OCI-LY7 (cell line): ENCODE results near the gene TNFRSF1A. TPM values are rescaled to one million over a fixed set of nuclear protein-coding genes. Genes with fewer than 3 reads are reported as not detected.

Source experiments
- BruUV-seq: library from RNA; stranded (reverse); fragments of 400-500 nt; replicated peaks from 2 replicates; lab custom pipeline; 2021; lab: Mats Ljungman, UMichigan
- CTCF ChIA-PET: fragments of 300-600 bp; sonication (Branson Sonifier 250); formaldehyde crosslinking; loops from one replicate; lab custom pipeline; 2022; ENCODE audit warnings: antibody characterized with exemption; ENCODE audit not compliant: unreplicated experiment; lab: Charles Lee
- POLR2A ChIA-PET: fragments of 300-600 bp; sonication (Branson Sonifier 250); formaldehyde crosslinking; loops from one replicate; lab custom pipeline; 2022; ENCODE audit warnings: antibody characterized with exemption; lab: Charles Lee
- DNase-seq: peaks from one replicate; pipeline ENCODE4 v3.0.0-alpha.2; 2015; ENCODE audit warnings: low spot score
- H2AFZ ChIP-seq: fragments of 200-600 bp; sonication (generic), shearing (Covaris generic); 2 replicates; pipeline ENCODE4 v1.6.1; 2014; ENCODE audit warnings: mild to moderate bottlenecking, antibody characterized with exemption, low read length, moderate library complexity
- H3K27ac ChIP-seq: fragments of 200-600 bp; sonication (generic); 2 replicates; pipeline ENCODE4 v1.5.1; 2014; ENCODE audit warnings: mixed run types, low read depth, mild to moderate bottlenecking, moderate library complexity, low read length, inconsistent platforms; ENCODE audit not compliant: poor library complexity, severe bottlenecking
- H3K36me3 ChIP-seq: fragments of 200-600 bp; sonication (generic); 2 replicates; pipeline ENCODE4 v1.6.1; 2014; ENCODE audit warnings: mild to moderate bottlenecking, antibody characterized with exemption, low read length, moderate library complexity, mixed read lengths; ENCODE audit not compliant: insufficient read depth
- H3K4me1 ChIP-seq: fragments of 200-600 bp; sonication (generic); 2 replicates; pipeline ENCODE4 v1.5.1; 2014; ENCODE audit warnings: mild to moderate bottlenecking, low read length; ENCODE audit not compliant: insufficient read depth, poor library complexity, severe bottlenecking
- H3K4me2 ChIP-seq: fragments of 200-600 bp; sonication (generic); 2 replicates; pipeline ENCODE4 v1.6.1; 2014; ENCODE audit warnings: mild to moderate bottlenecking, low read length
- H3K4me3 ChIP-seq: fragments of 200-600 bp; sonication (generic); 2 replicates; pipeline ENCODE4 v1.5.1; 2014; ENCODE audit warnings: mild to moderate bottlenecking, low read depth, low read length; ENCODE audit not compliant: poor library complexity, severe bottlenecking
- H3K79me2 ChIP-seq: fragments of 200-600 bp; sonication (generic); 2 replicates; pipeline ENCODE4 v1.6.1; 2016; ENCODE audit warnings: low read depth, mild to moderate bottlenecking, low read length, moderate library complexity, mixed read lengths; ENCODE audit not compliant: insufficient read depth
- H3K9me2 ChIP-seq: fragments of 200-600 bp; sonication (generic); 2 replicates; pipeline ENCODE4 v1.6.1; 2016; ENCODE audit warnings: mild to moderate bottlenecking, low read length, mixed read lengths; ENCODE audit not compliant: insufficient read depth
- H3K9me3 ChIP-seq: fragments of 200-600 bp; sonication (generic); 2 replicates; pipeline ENCODE4 v1.6.1; 2014; ENCODE audit warnings: mild to moderate bottlenecking, mixed run types, low read length, mixed read lengths
- H4K20me1 ChIP-seq: fragments of 200-600 bp; sonication (generic); 2 replicates; pipeline ENCODE4 v1.6.1; 2014; ENCODE audit warnings: mild to moderate bottlenecking, antibody characterized with exemption, low read length, moderate library complexity, mixed read lengths; ENCODE audit not compliant: insufficient read depth
- EZH2phosphoT487 ChIP-seq: fragments of 200-600 bp; sonication (generic); IDR thresholded peaks from 2 replicates; pipeline ENCODE4 v1.6.1; 2018; ENCODE audit warnings: low read depth, borderline replicate concordance, mild to moderate bottlenecking, mixed run types, antibody characterized with exemption, low read length, moderate library complexity, mixed read lengths
- intact Hi-C: fragments of 100-400 bp; cut with micrococcal nuclease; formaldehyde crosslinking; loops from one replicate; pipeline ENCODE4 v1.10.0; 2022; ENCODE audit not compliant: unreplicated experiment
- total RNA-seq, 2 experiments: library from RNA; depleted of rRNA in 1 of 2; stranded (reverse); fragments of >200 nt in 1 of 2; shearing (Covaris generic) in 1 of 2; gene quantifications; 2 replicates each; pipeline ENCODE4 v1.2.3, GENCODE V29; 2014 to 2022
- TF ChIP-seq, protein P1 (sequence below): fragments of 200-600 bp; sonication (generic); conservative IDR thresholded peaks from 2 replicates; pipeline ENCODE4 v1.5.1; 2014; ENCODE audit warnings: mild to moderate bottlenecking, antibody characterized with exemption, low read length, moderate library complexity, mixed read lengths

Gene TNFRSF1A
- total RNA-seq, 2 experiments from 2014 or later, result 37.3 to 50.9 TPM

DNA sequence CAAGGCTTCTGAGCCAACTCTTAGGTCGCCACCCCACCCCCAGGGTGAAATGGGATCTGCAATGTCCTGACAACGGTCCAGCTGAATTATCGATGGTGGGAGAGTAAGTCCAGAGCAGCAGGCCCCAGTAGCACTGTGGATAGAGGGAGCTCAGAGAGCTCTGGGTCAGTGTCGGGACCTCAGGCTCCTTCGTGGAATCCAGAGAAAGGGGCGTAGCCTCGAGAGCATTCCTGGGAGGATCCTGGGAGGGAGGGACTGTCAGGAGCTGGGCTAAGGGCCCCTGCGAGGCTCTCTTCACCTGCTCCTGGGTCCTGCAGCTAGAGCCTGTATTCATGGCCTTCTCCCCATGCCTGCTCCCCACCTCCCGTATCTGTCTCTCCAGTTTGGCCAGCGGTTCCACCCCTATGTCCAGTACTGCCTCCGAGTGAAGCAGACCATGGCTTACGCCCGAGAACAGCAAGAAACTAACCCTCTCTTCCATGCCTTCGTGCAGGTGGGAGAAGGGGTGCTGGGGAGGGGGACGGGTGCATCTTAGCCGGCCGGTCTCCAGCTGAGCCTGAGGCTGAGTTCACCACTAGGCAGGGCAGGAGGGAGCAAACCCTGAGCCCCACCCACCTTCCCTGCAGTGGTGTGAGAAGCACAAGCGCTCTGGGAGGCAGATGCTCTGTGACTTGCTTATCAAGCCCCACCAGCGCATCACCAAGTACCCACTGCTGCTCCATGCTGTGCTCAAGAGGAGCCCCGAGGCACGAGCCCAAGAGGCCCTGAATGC is 24.8 kb downstream of the TNFRSF1A start:
- Histone ChIP-seq H3K4me3 (no peak overlapping the region), H3K79me2 (no peaks in the 10 kb centered on the region), H3K36me3 (no peaks in the 10 kb centered on the region), H3K9me2 (no peaks in the 10 kb centered on the region), H3K4me2 (no peak overlapping the region), H3K4me1 (no peaks in the 10 kb centered on the region), H3K9me3 (no peaks in the 10 kb centered on the region), H2AFZ (no peak overlapping the region), H3K27ac (no peak overlapping the region), H4K20me1 (no peaks in the 10 kb centered on the region)
- ChIA-PET POLR2A (no interaction called here), CTCF (no interaction called here)
- TF ChIP-seq EZH2phosphoT487, result no peak
- TF ChIP-seq, protein P1, sequence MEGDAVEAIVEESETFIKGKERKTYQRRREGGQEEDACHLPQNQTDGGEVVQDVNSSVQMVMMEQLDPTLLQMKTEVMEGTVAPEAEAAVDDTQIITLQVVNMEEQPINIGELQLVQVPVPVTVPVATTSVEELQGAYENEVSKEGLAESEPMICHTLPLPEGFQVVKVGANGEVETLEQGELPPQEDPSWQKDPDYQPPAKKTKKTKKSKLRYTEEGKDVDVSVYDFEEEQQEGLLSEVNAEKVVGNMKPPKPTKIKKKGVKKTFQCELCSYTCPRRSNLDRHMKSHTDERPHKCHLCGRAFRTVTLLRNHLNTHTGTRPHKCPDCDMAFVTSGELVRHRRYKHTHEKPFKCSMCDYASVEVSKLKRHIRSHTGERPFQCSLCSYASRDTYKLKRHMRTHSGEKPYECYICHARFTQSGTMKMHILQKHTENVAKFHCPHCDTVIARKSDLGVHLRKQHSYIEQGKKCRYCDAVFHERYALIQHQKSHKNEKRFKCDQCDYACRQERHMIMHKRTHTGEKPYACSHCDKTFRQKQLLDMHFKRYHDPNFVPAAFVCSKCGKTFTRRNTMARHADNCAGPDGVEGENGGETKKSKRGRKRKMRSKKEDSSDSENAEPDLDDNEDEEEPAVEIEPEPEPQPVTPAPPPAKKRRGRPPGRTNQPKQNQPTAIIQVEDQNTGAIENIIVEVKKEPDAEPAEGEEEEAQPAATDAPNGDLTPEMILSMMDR, result no peak
- no peak for DNase-seq
- BruUV-seq, result no TSS peak
- intact Hi-C loops, result no loop called here

DNA sequence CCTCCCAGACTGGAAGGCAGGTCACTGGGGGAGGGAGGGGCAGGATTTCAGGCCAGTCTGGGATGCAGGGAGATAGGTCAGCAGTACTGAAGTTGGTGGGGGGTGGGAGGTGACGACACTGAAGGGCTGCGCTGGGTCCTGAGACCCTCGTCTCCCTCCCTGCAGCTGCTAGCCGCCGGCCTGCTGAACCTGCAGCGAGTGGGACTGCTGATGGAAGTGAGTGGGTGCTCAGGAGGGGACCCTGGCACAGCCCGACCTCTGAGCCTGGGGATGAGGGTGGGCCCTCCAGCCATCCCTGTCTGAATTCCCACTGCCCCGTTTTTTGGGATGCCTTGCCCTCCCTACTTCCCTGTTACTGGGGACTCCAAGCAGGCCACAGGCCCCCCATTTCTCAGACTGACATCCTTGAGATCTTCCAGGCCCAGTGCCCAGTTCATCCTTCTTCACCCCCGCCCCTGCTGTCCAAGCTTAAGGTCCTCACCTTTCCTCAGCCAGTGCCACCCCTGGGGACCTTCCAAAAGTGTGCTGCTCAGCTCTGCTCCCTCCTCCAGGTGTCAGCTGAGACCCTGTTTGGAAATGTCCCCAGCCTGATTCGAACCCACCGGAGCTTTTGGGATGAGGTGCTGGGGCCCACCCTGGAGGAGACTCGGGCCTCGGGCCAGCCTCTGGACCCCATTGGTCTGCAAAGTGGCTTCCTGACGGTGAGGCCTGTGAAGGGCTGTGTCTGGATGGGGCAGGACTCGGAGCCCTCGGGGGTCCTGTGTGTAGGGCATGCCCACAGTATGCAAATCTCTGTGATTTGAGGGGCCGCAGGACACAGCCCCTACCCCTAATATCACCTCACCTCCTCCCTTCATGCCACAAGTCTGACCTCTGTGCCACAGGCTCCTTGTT is 25.9 kb downstream of the TNFRSF1A start:
- no peaks in the 10 kb centered on the region for H3K9me2 ChIP-seq
- no peaks in the 10 kb centered on the region for H3K36me3 ChIP-seq
- H4K20me1 ChIP-seq, result no peaks in the 10 kb centered on the region
- no peak overlapping the region for H3K4me2 ChIP-seq
- CTCF ChIA-PET, result no interaction called here
- DNase-seq, result no peak
- POLR2A ChIA-PET, result no interaction called here
- TF ChIP-seq, protein P1, result no peak
- no peak for TF ChIP-seq EZH2phosphoT487
- no peaks in the 10 kb centered on the region for H3K79me2 ChIP-seq
- BruUV-seq, result no TSS peak
- no peaks in the 10 kb centered on the region for H3K4me1 ChIP-seq
- no peak overlapping the region for H2AFZ ChIP-seq
- intact Hi-C loops, result no loop called here
- H3K4me3 ChIP-seq, result no peak overlapping the region
- H3K27ac ChIP-seq, result no peak overlapping the region
- no peaks in the 10 kb centered on the region for H3K9me3 ChIP-seq
